HuH-7.5 (cell line): ENCODE measurements around the gene SLC25A47.
"Not testable (repeated sequence)": the region's sequence is repeated elsewhere in the genome, so short reads cannot be mapped to it uniquely, and the experiment has no call there.

Source experiments
- DNase-seq: peaks from one replicate; pipeline ENCODE4 v3.0.0; 2011; ENCODE audit warnings: low spot score

Gene SLC25A47

GRCh38 chr14:100290607-100291304 lies 32.4 kb upstream of the SLC25A47 start:
- no peak for DNase-seq

- DNase-seq = no peak
Observed at GRCh38 chr14:100291305-100292075, 31.6 kb upstream of the SLC25A47 start.

- no peak for DNase-seq
Observed at GRCh38 chr14:100292301-100292775, 30.8 kb upstream of the SLC25A47 start.

- DNase-seq = no peak
Observed at GRCh38 chr14:100292776-100293461, 30.2 kb upstream of the SLC25A47 start.

- peak; percentile 8 for DNase-seq
Observed at GRCh38 chr14:100293497-100294212, 29.5 kb upstream of the SLC25A47 start.

- no peak for DNase-seq
Observed at GRCh38 chr14:100294213-100294962, 28.8 kb upstream of the SLC25A47 start.

- DNase-seq = peak; percentile 7
Observed at GRCh38 chr14:100294963-100295330, 28.2 kb upstream of the SLC25A47 start.

- no peak for DNase-seq
Observed at GRCh38 chr14:100295376-100296105, 27.6 kb upstream of the SLC25A47 start.

- DNase-seq = no peak
Observed at GRCh38 chr14:100296106-100296651, 27.0 kb upstream of the SLC25A47 start.

- not testable (repeated sequence) for DNase-seq
Observed at GRCh38 chr14:100296729-100297128, 26.4 kb upstream of the SLC25A47 start.

GRCh38 chr14:100297320-100298300 lies 25.5 kb upstream of the SLC25A47 start:
- DNase-seq = no peak

- DNase-seq = no peak
Observed at GRCh38 chr14:100298551-100299237, 24.4 kb upstream of the SLC25A47 start.

GRCh38 chr14:100299238-100299560 lies 23.9 kb upstream of the SLC25A47 start:
- DNase-seq = no peak

GRCh38 chr14:100302616-100303015 lies 20.5 kb upstream of the SLC25A47 start:
- DNase-seq = no peak

GRCh38 chr14:100303179-100303578 lies 20.0 kb upstream of the SLC25A47 start:
- peak; percentile 48 for DNase-seq

- no peak for DNase-seq
Observed at GRCh38 chr14:100303925-100304324, 19.2 kb upstream of the SLC25A47 start.

GRCh38 chr14:100304825-100305323 lies 18.3 kb upstream of the SLC25A47 start:
- DNase-seq = no peak

GRCh38 chr14:100305324-100306100 lies 17.6 kb upstream of the SLC25A47 start:
- DNase-seq = no peak
